HG02642 (cell line): ENCODE measurements around the gene PLCB1.
"Not testable (repeated sequence)": the region's sequence is repeated elsewhere in the genome, so short reads cannot be mapped to it uniquely, and the experiment has no call there.

Experiments
- ATAC-seq: cut with Tn5 transposase; IDR thresholded peaks from one replicate; pipeline ENCODE4 v1.9.1; 2021; ENCODE audit warnings: mild to moderate bottlenecking; ENCODE audit not compliant: unreplicated experiment, poor library complexity

Gene PLCB1

DNA sequence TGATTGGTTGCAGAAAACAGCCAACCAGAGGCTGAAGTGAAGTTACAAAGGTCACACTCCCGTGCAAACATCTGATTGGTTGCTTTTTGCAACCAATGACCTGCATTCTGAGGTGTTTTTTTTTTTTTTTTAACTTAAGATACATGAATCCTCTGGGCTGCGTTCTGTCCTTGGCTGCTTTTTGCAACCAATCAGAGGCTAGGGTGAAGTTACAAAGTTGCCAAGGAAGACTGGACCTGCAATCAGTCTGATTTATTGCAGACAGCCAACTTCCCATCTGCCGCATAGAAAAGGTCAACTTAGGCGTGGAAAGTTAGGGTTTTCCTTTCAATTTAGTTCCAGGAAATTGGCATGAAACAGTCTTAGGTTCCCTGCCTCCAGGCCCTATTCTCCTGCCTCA lies 292.9 kb downstream of the PLCB1 start:
- no peak for ATAC-seq

DNA sequence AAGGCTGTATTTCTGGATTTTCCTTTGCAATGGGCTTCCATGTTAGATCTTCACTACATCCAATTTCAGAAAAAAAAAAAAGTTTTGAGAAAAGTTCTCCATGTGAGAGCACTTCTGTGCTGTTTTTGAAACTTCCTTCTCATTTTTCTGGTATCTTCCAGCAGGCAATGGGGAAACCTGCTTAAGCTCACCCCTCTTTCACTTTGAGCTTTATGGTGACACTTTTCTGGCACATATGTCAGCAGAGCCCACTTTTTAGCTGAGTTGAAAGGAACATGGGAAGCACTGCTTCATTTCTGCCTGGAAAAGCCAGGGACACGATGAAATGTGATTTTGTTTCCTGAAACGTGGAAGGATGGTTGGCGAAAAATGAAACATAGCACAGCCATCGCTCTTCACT lies 293.7 kb downstream of the PLCB1 start:
- ATAC-seq: no peak

DNA sequence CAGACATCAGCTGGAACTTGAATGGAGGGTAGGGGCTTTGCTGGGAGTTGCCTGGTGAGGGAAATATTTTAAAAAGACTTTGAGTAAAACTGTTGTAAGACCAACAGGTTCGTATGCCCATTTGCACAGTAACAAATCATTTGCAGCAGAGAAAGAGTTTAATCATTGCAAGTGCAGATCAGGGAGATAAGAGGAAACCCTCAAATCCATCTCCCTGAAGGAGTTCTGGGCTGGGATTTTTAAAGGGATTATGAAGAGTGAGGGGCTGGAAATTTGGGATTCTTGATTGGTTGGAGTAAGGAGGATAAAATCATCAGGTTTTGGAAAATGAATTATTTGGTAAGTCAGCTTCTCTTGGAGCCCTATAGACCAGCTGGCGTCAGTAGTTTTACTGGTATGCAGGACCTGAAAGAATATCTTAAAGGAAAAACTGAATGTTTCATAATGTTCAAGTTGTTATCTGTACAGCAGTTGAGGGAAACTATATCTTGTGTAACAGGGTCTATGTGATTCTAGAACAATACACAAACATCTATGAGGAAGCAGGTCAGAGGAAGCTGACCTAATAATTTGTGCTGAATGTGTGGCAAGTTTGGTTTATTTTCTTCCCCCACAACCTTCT lies 295.5 kb downstream of the PLCB1 start:
- ATAC-seq: no peak

DNA sequence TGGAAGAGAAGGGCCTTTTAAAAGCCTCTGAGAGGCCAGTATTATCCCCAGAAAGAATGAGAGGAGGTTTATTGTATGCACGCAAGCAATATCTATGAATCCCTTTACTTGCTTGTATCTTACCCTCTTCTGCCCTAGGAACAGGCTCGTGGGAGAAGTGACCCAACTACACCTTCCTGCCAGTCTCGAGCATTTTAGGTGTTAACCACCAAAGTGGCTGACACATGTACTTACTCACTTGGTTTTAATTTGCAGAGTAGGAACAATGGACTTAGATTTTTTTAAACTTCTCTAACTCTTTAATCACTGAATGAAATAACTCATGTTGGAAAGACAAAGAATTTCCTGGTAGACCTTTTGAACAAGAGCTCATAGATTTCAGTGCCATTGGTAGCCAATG lies 296.9 kb downstream of the PLCB1 start:
- ATAC-seq: no peak

DNA sequence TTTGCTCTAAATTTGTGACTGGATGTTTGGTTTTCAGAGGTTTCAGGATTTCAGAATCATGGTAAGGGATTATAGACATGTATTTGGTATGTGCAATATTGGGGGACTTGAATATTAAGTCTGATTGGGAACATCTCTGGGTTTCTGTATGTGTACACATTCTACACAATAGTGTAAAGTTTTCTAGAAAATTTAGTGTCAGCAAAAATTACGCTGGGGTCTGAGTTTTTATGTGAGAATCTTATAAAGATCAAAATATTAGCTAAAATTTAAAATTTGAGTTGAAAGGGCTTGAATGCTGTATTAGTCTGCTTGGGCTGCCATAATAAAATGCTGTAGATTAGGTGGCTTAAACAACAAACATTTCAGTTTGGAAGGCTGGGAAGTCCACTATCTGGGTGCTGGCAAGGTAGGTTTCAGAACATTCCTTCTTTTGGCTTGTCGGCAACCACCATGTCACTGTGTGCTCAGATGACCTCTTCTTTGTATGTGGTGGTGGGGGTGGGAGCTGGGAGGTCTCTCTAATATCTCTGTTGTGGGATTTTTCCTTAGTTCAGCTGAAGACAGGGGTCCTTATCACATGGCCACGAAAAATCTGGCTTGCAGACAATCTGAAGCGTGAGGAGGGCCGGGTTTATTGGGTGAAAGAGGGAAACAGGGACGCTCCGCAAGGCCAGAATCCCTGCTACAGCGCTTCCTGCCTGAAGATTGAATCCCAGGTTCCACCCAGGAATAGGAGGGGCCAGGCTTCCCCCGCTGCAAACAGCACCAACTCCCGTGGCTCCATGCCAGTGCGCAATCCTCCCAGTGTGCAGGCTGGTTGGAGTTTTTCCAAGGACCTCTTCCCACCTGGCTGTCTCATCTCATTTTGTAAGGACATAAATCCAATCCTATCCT lies 299.7 kb downstream of the PLCB1 start:
- ATAC-seq: no peak

DNA sequence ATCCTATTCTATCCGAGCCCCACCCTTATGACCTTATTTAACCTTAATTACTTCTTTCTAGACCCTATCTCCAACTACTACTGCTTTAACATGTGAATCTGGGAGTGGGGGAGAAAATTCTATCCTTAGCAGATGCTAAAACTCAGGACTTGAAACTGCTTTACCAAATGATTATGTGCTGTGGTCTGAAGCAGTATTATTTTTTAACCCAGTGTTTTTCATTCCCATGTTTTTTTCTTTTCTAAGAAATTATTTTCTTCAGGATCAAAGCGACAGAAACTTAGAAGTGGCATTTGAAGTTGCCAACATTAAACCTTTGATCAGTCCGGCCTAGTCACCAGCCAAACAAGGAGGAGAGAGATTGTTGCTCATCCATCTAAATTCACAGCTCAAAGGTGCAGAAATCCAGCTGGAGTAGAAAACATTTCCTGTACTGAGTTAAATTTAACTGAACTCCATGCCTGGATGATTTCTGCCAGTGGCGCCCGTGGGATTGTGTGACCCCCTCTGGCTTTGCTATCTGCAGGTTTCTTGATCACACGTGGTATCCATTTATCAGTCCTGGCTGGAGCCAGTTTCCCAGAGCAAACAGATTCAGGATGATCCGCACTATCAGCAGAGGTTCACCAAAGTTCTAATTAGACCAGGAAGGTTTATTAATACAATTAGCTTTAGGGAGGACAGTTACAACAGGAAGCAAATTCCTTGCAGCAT lies 300.5 kb downstream of the PLCB1 start:
- ATAC-seq: no peak

DNA sequence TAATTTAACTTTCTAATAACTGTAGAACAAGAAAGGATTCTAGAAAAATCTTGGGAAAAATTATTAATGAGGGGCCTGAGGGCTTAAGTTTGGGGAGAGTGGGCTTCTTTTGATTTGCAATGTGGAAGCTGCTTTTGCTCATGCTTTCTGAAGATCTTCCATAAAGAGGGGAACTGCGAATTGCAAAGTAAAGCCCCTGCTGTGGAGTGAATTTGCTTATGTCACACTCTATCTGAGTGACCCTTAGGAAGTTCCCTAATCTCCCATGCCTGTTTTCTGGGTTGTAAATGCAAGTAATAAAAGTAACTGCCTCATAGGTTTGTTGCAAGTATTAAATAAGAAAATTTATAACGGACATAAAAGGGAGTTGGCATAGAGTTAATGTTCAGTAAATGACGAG lies 301.2 kb downstream of the PLCB1 start:
- ATAC-seq: no peak

DNA sequence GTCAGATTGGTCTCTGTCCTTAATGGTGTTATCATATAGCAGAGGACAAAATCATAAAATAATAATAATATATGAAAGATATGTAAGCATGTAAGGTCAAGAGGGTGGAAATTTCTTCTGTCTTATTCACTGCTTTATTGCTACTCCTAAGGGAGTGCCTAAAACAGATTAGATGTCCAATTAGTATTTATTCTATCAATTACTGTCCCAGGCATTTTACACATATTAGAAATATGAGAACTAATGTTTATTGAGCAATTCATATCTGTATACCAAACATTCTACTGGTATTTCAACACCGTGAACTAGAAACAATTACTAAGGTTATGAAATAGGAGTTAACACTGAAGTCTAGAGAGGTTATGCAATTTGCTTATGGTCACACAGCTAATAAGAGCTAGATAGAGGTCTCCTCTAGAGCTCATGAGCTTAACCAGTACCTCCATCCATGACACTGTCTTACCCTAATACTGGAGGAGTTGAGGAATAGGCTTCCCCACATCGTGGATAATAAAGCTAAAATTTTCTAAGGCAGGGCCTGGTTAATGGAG lies 302.3 kb downstream of the PLCB1 start:
- no peak for ATAC-seq

DNA sequence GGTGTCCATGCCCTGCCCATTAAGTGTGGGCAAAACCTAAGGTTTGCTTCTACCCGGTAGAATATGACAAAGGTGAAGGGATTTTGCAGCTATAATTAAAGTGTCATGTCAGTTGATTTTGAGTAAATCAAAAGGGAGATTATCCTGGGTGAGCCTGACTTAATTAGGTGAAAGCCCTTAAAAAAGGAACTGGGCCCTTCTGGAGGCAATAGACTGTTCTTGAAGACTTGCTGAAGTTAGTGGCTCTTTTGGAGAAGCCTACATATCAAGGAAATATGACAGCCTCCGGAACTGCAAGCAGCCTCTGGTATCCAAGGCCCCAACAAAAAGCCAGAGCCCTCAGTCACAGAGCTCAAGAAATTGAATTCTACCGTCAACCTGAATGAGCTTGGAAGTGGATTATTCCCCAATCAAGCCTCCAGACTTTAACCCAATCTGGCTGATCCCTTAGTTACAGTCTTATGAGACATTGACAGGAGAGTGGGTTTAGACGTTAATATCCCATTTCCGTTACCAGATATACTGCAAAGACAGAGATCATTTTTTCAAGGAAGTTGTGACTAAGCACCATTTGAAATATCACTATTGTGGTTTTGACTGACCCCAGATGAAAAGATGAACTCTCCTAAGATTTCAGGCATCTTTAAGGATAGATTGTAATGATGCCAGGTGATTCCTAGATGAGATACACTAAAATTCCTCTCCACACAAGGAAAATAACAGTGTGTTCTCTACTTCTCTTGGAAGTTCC lies 303.4 kb downstream of the PLCB1 start:
- no peak for ATAC-seq

DNA sequence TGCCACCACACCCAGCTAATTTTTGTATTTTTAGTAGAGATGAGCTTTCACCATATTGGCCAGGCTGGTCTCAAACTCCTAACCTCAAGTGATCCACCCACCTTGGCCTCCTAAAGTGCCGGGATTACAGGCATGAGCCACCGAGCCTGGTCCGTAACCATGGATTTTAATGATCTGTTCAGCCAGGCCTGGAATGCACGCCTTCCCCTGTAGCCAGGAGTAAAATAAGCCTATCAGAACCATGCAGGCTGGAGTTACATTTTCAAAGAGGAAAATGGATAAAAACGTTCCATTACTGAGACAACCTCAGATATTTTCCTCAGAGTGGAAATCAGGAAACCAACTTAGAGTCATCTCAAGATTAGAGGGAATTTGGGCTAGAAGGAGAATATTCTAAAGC lies 304.9 kb downstream of the PLCB1 start:
- ATAC-seq: not testable (repeated sequence)

DNA sequence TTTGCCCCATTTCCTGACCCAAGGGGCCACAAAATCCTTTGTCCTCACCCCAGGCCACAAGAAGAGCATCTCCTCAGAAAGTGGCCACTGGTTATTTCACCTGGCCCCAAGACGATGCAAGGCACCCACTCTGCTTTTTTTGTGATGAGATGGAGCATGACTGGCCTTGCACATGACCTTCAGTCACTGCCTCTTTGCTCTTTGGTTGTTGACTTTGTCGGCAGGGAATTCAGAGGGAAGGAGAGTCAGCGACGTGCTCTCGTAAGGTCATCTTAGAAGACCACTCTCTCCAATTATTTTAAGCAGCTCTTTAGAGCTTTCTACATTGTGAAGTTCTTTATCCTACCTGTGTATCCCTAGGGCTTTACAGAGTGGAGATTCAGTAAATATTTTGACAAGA lies 306.7 kb downstream of the PLCB1 start:
- ATAC-seq: no peak

DNA sequence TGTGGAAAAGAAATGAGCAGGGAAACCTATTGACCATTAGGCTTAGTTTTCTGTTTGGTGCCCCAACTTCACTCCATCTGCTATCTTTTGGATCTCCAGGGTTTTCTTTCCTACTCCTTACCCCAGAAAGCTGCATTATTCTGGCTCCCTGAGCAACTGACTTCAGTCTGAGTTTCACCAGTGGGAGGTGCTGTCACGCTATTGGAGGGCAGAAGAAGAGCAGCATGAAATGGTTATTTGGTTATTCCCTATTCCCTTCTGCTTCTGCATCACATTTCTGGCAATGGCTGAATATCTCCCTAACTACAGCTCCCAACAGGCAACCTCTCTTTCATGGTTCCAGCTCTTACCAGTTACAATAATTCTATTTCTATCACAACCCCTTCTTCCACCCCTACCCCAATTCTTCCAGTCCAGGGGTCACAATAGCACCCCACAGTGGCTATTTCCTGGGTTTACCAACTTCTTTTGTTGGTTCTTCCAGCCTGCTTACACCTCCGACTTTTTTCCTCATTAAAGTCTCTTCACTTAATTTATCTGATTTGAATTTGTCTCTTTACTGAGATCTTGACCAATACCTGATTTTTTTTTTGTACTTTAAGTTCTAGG lies 311.5 kb downstream of the PLCB1 start:
- no peak for ATAC-seq

DNA sequence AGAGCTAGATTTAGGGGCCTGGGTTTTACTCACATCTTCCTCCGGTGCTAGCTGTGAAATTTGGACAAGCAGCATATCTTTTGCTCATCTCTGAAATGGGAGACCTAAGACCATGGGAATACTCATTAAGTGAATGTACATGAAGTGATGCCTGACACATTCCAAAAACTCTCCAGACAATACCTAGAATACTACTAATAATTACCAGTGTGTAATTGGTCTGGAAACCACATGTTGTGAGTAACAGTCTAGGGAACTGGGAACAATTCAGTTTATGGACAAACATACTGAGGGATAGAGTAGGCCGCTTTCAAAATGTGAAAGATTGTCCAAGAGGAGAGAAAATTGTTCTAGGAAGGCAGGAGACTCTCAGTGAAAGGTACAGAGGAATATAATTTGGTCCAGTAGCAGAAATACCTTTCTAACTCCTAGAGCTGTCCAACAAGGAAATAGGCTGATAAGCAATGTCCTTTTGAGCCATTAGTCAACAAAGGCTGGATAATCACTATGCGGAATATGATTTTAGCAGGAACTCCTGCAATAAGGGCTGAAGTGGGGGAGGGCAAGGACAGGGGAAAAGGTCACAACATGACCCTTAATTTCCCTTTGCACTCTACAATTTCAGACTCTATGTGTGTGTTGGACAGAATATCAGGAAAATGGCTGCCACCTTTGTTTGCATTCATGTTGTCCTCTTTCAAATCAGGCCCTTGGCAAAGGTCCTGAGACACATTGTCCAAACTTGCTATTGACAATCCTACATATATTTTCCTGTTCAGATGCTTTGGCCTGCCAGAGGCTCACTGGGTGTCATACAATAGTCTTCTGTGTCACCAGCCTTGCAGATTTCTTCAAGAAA lies 315.4 kb downstream of the PLCB1 start:
- no peak for ATAC-seq

DNA sequence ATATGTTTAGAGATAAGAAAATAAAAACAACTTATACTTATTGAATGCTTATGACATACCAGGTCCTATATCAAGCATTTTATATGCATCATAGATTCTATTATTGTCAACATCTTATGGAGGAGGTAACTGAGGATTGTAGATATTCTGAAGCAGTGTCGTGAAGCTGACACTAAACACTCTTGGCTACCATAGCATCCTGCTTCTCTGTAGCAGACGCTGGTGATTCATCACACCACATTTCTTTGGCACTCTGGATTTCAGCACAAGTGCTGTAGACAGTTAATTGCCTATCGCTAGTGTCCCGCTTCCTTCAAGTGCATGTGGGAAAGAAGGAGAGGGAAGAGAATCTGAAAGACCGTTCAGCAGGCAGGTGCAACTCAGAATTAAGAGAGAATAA lies 317.1 kb downstream of the PLCB1 start:
- no peak for ATAC-seq

DNA sequence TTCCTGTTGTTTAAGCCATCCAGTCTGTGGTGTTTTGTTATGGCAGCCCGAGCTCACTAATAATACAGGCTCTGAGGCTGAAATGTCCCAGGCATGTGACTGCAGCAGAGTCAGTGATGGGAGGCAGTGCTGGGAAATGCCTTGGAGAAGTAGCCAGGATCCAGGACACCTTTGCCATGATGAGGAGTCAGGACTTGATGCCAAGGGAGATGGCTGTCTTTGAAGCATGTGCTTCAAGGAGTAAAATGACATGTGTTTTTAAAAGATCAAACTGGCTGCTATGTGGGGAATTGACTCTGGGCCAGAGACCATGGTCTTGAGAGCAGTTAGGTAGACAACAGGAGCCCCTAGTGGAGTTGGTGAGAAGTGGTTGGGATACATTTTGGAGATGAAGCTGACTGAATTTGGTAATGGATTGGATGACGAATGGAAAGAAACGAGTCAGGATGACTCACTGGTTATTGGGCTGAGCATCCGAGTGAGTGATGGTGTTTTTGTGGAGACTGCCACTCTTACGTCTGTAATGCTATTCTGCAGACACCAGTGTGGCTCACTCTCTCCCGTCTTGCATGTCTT lies 322.2 kb downstream of the PLCB1 start:
- ATAC-seq: peak; percentile 64

DNA sequence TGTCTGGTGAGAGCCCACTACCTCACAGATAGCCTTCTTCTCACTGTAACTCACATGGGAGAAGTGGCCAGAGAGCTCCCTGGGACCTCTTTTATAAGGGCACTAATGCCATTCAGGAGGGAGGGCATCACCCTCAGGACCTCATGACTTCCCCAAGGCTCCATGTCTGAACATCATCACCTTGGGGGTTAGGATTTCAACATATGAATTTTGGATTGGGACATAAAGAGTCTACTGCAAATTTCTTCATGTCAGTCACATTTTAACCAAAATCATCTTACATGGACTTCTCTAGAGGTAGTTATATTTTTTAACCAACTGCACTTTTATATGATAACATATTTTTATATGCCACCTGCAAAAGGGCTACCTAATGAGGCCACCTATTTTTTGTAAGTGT lies 324.7 kb downstream of the PLCB1 start:
- no peak for ATAC-seq

DNA sequence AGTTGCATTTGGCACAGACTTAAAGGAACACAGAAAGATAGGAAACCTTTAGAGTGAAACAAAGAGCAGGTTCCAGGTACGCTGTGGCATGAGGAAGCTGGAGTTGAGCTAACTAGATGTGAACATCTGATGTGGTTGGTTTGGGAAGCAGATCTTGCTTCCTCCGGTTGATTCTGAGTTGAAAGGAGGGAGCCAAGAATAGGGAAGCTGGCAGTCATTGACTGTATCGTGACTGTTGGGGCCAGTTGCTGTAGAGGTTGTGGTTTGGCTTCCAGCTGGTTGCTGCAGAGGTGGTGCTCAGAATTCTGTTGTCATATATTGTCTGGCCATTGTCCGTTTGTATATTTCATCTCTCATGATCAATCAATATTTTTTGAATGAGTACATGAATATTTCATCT lies 325.9 kb downstream of the PLCB1 start:
- no peak for ATAC-seq

DNA sequence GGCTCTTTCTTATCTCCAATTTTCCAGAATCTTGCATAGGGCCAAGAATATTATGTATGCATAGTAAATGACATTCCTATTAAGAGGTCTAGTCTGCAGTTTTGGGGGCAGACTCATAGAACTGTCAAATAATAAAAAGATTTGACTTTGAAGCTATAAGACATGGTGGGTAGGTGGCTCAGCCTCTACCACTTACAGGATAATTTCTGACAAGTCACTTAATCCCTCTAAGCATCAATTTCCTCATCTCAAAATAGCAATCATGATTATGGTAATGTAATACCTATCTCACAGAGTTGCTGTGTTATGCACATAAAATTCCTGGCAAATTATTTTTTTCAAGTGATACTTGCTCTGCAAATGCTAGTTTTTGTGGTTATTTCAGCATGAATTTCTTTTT lies 329.1 kb downstream of the PLCB1 start:
- ATAC-seq: no peak

DNA sequence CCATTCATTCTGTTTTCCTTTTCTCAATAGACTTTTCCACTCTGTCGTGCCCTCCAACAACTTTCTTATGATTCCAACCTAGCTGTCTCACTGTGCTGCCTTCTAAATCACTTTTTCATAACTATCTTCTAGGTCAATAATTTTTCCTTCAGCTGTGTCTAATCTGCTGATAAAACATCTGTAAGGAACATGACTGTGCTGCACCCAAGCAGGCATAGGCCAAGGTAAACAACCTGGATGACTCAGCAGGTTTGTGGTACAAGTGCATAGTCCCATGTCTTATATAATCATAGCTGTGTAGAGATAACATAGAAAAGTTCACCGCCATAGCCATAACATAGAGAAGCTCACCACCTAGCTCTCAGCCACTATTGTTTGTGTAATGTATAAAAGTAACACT lies 332.3 kb downstream of the PLCB1 start:
- no peak for ATAC-seq
